Measurements from ENCODE around the gene HCK. TPM values are rescaled to one million over a fixed set of nuclear protein-coding genes. Genes with fewer than 3 reads are reported as not detected.

Gene HCK
- polyA plus RNA-seq, 1 of the 3 experiments (the other 2 are of a cell fraction): not detected

DNA sequence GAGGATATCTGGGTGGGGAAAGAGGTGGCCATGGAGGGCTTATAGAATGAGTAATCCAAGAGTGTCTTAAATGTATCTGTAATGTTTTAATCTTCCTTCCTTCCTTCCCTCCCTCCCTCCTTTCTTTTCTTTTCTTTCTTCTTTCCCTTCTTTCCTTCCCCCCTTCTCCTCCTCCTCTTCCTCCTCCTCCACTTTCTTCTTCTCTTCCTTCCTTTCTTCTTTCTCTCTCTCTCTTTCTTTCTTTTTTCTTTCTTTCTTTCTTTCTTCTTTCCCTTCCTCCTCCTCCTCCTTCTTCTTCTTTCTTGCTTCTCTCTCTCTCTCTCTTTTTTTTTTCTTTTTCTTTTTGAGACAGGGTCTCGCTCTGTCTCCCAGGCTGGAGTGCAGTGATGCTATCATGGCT, 7.1 kb downstream of the HCK start:
- DNase-seq: no peak
- Histone ChIP-seq H3F3A (replicated peaks; ENCODE audit: insufficient read depth) (no peaks in the 10 kb centered on the region), H3K36me3 (replicated peaks in 1 of 2; ENCODE audit: control insufficient read depth in 1 of 2, insufficient read depth in 2 of 2, low read length in 1 of 2) (no peaks in the 10 kb centered on the region), H3K27ac (ENCODE audit: low read depth in 2 of 2, low read length in 1 of 2) (no peak overlapping the region), H3K4me1 (ENCODE audit: control insufficient read depth in 1 of 2, insufficient read depth in 2 of 2, low read depth in 1 of 2, low read length in 1 of 2) (no peaks in the 10 kb centered on the region), H4K20me1 (ENCODE audit: insufficient read depth) (no peaks in the 10 kb centered on the region), H3K79me2 (ENCODE audit: insufficient read depth) (no peaks in the 10 kb centered on the region), H3K4me3 (ENCODE audit: low read depth in 2 of 2, low read length in 1 of 2) (no peak overlapping the region), H3K27me3 (ENCODE audit: insufficient read depth) (peaks cover 79% of the 10 kb centered on the region), H3K4me2 (no peak overlapping the region), H2AFZ (ENCODE audit: low read depth) (no peak overlapping the region), H3K9ac (no peak overlapping the region), H3K9me3 (no peaks in the 10 kb centered on the region), H3K9me2 (no peaks in the 10 kb centered on the region)
- TF ChIP-seq GATA2 (CRISPR knock-in tag; IDR thresholded peaks at IDR 0.05): no peak
- TF ChIP-seq, protein P1, sequence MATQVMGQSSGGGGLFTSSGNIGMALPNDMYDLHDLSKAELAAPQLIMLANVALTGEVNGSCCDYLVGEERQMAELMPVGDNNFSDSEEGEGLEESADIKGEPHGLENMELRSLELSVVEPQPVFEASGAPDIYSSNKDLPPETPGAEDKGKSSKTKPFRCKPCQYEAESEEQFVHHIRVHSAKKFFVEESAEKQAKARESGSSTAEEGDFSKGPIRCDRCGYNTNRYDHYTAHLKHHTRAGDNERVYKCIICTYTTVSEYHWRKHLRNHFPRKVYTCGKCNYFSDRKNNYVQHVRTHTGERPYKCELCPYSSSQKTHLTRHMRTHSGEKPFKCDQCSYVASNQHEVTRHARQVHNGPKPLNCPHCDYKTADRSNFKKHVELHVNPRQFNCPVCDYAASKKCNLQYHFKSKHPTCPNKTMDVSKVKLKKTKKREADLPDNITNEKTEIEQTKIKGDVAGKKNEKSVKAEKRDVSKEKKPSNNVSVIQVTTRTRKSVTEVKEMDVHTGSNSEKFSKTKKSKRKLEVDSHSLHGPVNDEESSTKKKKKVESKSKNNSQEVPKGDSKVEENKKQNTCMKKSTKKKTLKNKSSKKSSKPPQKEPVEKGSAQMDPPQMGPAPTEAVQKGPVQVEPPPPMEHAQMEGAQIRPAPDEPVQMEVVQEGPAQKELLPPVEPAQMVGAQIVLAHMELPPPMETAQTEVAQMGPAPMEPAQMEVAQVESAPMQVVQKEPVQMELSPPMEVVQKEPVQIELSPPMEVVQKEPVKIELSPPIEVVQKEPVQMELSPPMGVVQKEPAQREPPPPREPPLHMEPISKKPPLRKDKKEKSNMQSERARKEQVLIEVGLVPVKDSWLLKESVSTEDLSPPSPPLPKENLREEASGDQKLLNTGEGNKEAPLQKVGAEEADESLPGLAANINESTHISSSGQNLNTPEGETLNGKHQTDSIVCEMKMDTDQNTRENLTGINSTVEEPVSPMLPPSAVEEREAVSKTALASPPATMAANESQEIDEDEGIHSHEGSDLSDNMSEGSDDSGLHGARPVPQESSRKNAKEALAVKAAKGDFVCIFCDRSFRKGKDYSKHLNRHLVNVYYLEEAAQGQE (IDR thresholded peaks at IDR 0.05; ENCODE audit: low read depth, low read length): no peak
- TF ChIP-seq, protein P2, sequence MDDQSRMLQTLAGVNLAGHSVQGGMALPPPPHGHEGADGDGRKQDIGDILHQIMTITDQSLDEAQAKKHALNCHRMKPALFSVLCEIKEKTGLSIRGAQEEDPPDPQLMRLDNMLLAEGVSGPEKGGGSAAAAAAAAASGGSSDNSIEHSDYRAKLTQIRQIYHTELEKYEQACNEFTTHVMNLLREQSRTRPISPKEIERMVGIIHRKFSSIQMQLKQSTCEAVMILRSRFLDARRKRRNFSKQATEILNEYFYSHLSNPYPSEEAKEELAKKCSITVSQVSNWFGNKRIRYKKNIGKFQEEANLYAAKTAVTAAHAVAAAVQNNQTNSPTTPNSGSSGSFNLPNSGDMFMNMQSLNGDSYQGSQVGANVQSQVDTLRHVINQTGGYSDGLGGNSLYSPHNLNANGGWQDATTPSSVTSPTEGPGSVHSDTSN (IDR thresholded peaks at IDR 0.05): no peak
- ChIA-PET POLR2A (no interaction called here), CTCF (interaction anchor here (0.9 to 1.8 kb wide), 4 partner anchors 19 to 236 kb away, joined by 3 to 8 read pairs (median 4); no protein-coding TSS in a partner anchor)
- WGBS (ENCODE audit: low lambda C conversion rate): 46% methylated on average over 1 of the region's 1 CpG

DNA sequence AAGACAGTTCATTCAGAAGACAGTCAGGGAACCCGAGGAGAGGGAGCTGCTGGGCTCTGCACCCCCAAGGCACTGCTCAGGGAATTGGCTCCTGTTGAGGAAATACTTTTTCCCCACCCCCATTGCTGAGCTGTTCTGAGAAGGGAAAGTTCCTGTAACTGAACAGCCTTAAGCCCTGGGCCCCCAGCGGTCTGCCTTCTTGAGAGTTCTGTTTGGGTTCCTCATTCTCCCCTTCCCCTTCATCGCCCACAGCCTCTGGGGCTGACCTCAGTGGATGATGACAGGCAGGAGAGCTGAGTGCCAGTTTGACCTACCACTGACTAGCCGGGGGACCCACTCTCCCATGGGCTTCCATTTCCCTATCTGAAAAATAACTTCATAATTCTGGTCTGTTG, 10.7 kb downstream of the HCK start:
- Histone ChIP-seq H3K36me3 (replicated peaks in 1 of 2; ENCODE audit: control insufficient read depth in 1 of 2, insufficient read depth in 2 of 2, low read length in 1 of 2) (no peaks in the 10 kb centered on the region), H3K4me3 (ENCODE audit: low read depth in 2 of 2, low read length in 1 of 2) (no peak overlapping the region), H3K4me2 (no peak overlapping the region), H2AFZ (ENCODE audit: low read depth) (no peak overlapping the region), H4K20me1 (ENCODE audit: insufficient read depth) (no peaks in the 10 kb centered on the region), H3K9me2 (no peaks in the 10 kb centered on the region), H3K27ac (ENCODE audit: low read depth in 2 of 2, low read length in 1 of 2) (no peak overlapping the region), H3K9ac (no peak overlapping the region), H3K27me3 (ENCODE audit: insufficient read depth) (peaks cover 52% of the 10 kb centered on the region), H3K4me1 (ENCODE audit: control insufficient read depth in 1 of 2, insufficient read depth in 2 of 2, low read depth in 1 of 2, low read length in 1 of 2) (no peaks in the 10 kb centered on the region; a peak in 1 of 4 replicates), H3F3A (replicated peaks; ENCODE audit: insufficient read depth) (peaks cover 4% of the 10 kb centered on the region), H3K79me2 (ENCODE audit: insufficient read depth) (no peaks in the 10 kb centered on the region), H3K9me3 (no peaks in the 10 kb centered on the region)
- ChIA-PET CTCF (interaction anchor here (0.8 kb wide), 1 partner anchor 30 kb away, joined by 3 read pairs; no protein-coding TSS in a partner anchor), POLR2A (no interaction called here)
- DNase-seq: no peak
- TF ChIP-seq RXRA (IDR thresholded peaks at IDR 0.05; ENCODE audit: borderline replicate concordance, low read depth) (no peak), EP300 (IDR thresholded peaks at IDR 0.05; ENCODE audit: borderline replicate concordance in 1 of 2, low read depth in 1 of 2, low read length in 1 of 2) (no peak), GABPA (IDR thresholded peaks at IDR 0.05; ENCODE audit: low read depth) (no peak), CHD2 (IDR thresholded peaks at IDR 0.05; ENCODE audit: low read length, partially characterized antibody) (no peak), EZH2phosphoT487 (IDR thresholded peaks at IDR 0.05; ENCODE audit: borderline replicate concordance, low read depth) (no peak)
- TF ChIP-seq, protein P3, sequence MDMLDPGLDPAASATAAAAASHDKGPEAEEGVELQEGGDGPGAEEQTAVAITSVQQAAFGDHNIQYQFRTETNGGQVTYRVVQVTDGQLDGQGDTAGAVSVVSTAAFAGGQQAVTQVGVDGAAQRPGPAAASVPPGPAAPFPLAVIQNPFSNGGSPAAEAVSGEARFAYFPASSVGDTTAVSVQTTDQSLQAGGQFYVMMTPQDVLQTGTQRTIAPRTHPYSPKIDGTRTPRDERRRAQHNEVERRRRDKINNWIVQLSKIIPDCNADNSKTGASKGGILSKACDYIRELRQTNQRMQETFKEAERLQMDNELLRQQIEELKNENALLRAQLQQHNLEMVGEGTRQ (IDR thresholded peaks at IDR 0.05; ENCODE audit: borderline replicate concordance, low read depth, low read length): no peak
- 22% methylated on average over 4 of the region's 4 CpGs for WGBS (ENCODE audit: low lambda C conversion rate)

Measured in SK-N-SH (cell line).